Stimulated activated CD4-positive, alpha-beta T cell treated with anti-CD3 and anti-CD28 coated beads, Interleukin-15, amount 100 ng/mL, for 1 hour (primary cell): ENCODE data around the gene EYA4.

ENCODE experiments used
- DNase-seq, 2 donors: peaks; one replicate each; pipeline ENCODE4 v3.0.0-alpha.2; 2020; ENCODE audit warnings: low read depth in 1 of 2, low spot score in 1 of 2

The EYA4 gene

DNA sequence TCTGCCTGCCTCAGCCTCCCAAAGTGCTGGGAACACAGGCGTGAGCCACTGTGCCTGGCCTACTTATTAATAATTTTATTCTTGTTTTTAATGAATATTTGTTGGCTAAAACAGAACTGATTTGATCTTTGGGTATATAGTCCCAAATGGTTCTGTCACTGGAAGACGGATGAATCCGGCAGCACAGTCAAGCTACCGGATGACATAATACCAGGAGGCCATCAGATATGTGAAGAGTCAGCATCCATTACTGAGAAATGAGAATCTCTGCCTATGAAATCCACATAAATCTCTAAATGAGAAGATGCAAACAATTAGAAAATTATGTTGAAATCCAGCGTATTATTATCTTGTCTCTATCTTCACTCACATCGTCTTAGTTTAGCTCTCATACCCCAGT lies 263.0 kb downstream of the EYA4 start:
- no peak for DNase-seq

DNA sequence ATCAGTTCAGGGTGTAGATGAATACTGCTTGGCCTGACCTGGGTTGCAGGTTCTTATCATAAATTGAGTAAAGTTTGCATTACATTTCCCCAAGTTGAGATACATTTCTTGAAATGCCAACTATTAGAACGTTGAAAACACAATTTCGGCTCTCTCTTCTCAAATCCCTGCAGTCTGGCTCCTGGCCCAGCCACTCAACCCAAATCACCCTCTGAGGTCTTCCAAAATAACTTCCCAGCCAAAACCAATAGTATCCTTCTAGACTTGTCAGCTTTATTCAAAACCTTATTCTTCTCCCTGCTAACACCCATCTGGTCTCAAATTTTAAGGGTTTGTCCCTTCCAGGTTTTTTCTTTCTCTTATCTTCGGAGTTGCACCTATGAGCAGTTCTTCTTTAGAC lies 263.6 kb downstream of the EYA4 start:
- DNase-seq, result no peak

DNA sequence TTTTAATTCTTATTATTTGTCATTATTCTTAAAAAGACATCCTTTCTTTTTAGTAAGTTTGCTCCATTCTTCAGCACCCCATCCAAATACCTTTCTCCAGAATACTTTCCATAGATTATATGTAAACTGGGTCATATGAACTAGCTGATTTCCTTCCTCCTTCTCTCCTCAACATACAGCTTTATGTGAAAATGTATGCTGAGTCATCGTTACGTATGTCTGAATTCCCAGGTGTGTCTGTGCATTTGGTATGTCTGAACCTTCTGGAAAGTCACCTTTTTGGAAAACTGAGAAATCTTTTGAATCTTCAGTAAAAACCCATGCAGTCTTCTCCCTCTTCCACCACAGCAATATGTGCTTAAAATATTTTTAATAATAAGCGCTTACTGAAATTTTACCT lies 264.5 kb downstream of the EYA4 start:
- no peak for DNase-seq

- DNase-seq, result no peak
Observed at GRCh38 chr6:133512410-133513016, 271.4 kb downstream of the EYA4 start.

GRCh38 chr6:133523816-133524215 lies 282.7 kb downstream of the EYA4 start:
- DNase-seq, result no peak

DNA sequence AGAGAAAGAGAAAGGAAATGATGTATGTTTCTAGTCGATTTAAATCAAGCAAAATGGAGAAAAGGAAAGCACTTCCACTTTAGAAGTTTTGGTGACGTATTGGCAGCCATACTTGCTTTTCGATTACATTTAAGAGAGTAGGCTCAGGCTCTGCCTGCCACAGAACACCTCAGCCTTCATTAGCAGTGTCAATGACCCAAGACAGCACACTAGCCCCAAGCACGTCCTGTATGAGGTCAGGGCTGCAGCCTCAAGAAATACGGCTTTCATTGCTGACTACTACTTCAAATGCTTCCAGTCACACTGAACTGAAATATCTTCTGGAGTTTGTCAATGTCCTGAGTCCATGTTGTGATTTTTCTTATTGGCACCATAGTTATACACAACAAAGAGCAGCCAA lies 285.3 kb downstream of the EYA4 start:
- no peak for DNase-seq

DNA sequence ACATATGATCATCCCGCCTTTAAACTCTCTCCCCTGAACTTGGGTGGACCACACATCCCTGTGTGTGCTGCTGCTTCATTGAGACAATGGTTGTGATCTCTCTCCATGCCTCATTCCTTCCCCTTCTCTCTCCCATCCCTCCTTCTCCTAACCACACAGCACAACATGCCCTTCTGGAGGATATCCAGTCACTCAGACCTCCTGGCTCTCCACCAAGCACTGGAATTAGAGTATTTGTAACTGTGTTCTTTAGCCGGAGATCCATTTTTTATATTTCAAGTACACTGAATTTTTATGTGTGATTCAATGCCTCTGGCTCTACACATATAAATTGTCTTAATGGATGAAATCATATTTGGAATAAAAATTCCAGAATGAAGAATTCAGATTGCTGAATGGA lies 287.4 kb downstream of the EYA4 start:
- DNase-seq, result no peak

- DNase-seq, result no peak
Observed at GRCh38 chr6:133532908-133533307, 291.8 kb downstream of the EYA4 start.

DNA sequence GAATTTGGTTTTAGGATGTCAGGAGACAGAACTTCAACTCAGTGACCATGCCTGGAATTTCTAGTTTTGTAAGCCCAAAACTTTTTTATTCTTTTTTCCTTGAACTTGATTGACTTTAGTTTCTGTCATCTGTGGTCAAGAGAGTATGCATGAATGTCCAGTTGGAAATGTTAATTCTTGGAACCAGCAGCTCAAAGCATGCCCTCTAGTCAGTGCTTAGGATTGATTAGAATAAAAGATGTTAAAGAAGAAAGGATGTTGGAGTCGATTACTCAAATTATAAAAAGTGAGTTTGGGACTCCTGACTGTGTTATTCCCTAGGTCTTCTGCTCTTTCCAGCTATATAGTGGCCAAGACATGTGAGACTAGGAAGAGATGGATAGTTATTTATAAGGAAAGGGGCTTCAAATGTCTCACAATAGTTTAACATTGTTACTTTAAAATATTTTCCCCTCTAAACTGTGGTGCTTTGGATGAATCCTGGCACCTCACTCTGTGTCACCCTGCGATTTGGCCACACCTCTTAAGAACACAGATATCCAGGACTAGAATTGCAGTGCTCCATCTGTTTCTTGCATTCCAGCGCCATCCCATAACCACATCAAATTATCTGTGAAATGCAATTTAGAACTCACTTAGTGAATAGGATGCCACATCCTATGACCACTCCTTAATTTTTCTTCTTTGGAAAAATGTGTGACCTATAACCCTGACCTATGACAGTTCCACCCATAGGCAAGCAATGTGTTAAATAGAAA lies 298.5 kb downstream of the EYA4 start:
- DNase-seq, result no peak

DNA sequence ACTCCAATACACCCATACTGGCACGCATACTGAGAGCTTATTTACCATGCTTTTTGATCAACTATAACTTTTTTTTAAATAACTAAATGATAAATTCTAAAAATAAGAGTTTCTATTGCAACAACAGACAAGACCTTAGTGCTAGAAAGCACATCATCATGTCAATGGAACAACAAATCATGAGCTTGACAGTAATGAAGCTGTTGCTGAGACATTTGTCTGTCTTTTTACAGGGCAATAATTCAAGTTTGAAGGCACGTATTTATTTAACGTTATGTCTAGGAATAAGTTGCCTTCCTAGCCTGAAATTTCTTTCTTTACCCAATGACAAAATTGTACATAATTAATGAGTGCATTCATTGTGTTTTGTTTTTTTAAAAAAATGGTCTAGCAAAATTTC lies 299.2 kb downstream of the EYA4 start:
- no peak for DNase-seq

GRCh38 chr6:133541040-133541439 lies 299.9 kb downstream of the EYA4 start:
- no peak for DNase-seq

- DNase-seq, result no peak
Observed at GRCh38 chr6:133542056-133542821, 301.1 kb downstream of the EYA4 start.

DNA sequence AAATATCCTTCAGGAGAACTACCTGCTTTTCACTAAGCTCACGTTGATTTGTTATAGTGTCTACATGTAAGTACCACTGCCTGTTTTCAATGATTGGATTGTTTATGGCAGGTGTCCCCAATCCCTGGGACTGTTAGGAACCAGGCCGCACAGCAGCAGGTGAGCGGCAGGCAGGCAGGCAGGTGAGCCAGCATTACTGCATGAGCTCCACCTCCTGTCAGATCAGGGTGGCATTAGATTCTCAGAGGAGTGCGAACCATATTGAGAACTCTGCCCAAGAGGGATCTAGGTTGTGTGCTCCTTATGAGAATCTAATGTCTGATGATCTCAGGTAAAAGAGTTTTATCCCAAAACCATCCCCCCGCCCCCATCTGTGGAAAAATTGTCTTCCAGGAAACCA lies 303.3 kb downstream of the EYA4 start:
- DNase-seq, result no peak

- DNase-seq, result no peak
Observed at GRCh38 chr6:133546098-133546497, 304.9 kb downstream of the EYA4 start.

- DNase-seq, result no peak
Observed at GRCh38 chr6:133547136-133547535, 306.0 kb downstream of the EYA4 start.

GRCh38 chr6:133548423-133549159 lies 307.4 kb downstream of the EYA4 start:
- DNase-seq, result no peak

DNA sequence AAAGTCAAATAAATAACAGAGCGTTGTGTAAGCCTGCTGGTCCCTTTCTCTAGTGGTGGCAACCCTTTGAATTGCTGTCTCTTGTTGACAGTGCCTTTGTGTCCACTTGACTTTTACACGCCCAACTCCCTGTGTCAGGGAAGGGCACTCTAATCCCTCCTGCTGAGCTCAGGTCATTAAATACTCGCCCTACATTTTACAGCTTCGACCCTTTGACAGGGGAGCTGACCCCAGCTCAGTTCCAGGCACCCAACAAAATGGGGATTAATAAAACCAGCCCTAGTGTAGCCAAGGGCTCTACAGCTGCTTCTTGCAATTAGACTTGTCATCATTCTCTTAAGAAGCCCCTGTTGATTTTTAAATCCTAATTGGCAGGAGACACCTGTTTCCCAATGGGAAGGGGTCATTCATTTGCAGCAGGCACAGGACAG lies 308.2 kb downstream of the EYA4 start:
- DNase-seq, result no peak

- no peak for DNase-seq
Observed at GRCh38 chr6:133550026-133550425, 308.9 kb downstream of the EYA4 start.

- no peak for DNase-seq
Observed at GRCh38 chr6:133551436-133551835, 310.3 kb downstream of the EYA4 start.

DNA sequence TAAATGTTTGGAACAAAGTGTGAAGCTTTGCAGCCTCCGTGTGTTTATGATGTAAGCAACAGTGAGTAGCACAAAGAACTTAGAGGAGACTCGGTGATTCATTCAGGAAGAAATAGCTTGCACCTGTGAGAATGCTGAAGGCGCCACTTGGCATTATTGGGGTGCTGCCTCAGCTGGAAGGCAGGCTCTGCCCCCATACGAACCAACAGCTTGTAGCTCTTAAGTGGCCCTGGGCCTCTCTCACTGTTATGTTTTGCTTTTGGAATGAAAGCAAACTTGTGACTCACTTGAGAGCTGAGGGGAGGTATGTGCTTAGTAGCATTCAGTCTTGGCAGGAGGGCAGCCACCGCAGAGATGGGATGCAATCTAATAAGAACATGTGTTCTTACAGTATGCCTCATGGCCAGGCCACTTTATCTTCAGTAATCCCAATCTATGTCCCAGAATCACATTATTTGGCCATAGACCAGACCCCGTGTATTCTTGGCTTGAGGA lies 310.7 kb downstream of the EYA4 start:
- no peak for DNase-seq

DNA sequence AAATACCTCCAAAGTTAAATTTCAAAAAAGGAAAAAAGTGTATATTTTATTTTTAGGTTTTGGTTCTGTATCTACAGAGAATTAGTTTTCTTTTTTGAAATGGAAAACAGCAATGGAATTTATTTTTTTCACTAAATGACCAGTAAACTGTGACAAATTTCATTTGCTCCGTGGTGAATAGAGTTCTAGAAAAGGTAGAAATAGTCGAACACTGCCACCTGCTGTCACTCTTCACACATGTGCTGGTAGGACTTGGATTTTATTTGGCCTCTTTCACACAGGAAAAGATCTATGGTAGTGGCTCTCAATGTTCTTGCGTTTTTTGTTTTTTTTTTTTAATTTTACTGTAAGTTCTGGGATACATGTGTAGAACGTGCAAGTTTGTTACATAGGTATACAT lies 312.5 kb downstream of the EYA4 start:
- no peak for DNase-seq
